ENCODE results near the gene DNAH2.

The DNAH2 gene

DNA sequence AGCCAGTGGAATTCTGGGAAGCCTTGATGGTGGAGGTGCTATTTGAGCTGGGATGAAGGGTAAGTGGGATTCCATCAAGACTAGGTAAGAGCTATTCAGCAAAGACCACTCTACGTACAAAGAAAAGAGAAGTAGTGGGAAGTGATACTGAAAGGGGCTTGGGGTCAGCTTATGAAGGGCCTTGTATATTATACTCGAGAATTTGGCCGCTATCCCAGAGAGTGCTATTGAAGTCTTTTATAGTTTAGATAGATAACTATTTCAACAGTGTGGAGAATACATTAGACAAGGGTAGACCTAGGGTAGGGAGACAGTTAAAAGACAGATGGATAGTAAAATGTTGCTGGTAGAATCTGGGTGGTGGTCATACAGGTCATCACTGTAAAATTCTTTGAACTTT is 10.3 kb downstream of the DNAH2 start:
- Histone ChIP-seq H3K27me3 (peaks cover 12% of the 10 kb centered on the region), H3K9me3 (no peaks in the 10 kb centered on the region), H3K4me1 (ENCODE audit: control insufficient read depth in 1 of 2, insufficient read depth in 1 of 2, low read depth in 1 of 2, low read length in 1 of 2) (no peaks in the 10 kb centered on the region), H3K36me3 (no peaks in the 10 kb centered on the region), H3K4me3 (ENCODE audit: low read depth in 1 of 2, low read length in 1 of 2) (no peak overlapping the region), H3K27ac (no peak overlapping the region)
- TF ChIP-seq, protein P1, sequence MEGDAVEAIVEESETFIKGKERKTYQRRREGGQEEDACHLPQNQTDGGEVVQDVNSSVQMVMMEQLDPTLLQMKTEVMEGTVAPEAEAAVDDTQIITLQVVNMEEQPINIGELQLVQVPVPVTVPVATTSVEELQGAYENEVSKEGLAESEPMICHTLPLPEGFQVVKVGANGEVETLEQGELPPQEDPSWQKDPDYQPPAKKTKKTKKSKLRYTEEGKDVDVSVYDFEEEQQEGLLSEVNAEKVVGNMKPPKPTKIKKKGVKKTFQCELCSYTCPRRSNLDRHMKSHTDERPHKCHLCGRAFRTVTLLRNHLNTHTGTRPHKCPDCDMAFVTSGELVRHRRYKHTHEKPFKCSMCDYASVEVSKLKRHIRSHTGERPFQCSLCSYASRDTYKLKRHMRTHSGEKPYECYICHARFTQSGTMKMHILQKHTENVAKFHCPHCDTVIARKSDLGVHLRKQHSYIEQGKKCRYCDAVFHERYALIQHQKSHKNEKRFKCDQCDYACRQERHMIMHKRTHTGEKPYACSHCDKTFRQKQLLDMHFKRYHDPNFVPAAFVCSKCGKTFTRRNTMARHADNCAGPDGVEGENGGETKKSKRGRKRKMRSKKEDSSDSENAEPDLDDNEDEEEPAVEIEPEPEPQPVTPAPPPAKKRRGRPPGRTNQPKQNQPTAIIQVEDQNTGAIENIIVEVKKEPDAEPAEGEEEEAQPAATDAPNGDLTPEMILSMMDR (IDR thresholded peaks at IDR 0.05): no peak

DNA sequence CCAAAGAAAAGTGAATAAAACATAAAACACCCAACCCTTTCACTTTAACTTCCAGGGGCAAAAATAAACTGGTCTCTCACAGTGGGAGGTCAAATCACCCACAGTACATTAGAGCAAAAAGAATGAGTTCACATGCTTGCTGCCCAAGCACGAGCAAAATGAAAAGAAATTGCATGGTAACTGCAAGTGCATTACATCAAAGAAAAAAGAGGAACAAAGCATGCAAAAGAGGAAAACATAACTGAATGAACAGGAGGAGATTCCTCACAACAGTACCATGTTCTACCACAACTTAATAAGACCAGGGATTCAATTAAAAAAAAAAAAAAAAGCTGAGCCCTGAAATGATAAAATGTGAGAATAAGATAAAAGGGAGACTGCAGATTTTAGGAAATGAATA is 12.3 kb downstream of the DNAH2 start:
- Histone ChIP-seq H3K27me3 (no peaks in the 10 kb centered on the region), H3K4me1 (ENCODE audit: control insufficient read depth in 1 of 2, insufficient read depth in 1 of 2, low read depth in 1 of 2, low read length in 1 of 2) (no peaks in the 10 kb centered on the region), H3K36me3 (no peaks in the 10 kb centered on the region), H3K9me3 (no peaks in the 10 kb centered on the region), H3K4me3 (ENCODE audit: low read depth in 1 of 2, low read length in 1 of 2) (no peak overlapping the region), H3K27ac (no peak overlapping the region)
- TF ChIP-seq, protein P1 (IDR thresholded peaks at IDR 0.05): no peak

DNA sequence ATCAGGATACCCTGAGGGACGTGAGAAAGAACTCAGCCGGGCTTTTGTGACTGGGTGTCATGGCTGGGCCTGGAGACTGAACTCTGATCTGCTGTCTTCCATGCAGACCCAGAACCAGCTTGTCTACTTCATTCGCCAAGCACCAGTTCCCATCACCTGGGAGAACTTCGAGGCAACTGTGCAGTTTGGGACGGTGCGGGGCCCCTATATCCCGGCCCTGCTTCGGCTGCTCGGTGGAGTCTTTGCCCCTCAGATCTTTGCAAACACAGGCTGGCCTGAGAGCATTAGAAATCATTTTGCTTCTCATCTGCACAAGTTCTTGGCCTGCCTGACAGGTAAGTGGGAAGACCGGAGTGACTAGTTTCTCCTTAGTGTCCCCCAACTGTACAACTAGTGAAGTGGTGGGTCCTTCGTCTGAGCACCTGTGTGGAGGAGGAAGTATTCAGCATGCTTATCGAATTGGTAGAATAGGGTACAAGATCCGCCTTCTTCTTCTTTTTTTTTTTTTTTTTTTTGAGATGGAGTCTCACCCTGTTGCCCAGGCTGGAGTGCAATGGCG is 15.5 kb downstream of the DNAH2 start:
- H3K4me1 ChIP-seq (ENCODE audit: control insufficient read depth in 1 of 2, insufficient read depth in 1 of 2, low read depth in 1 of 2, low read length in 1 of 2): no peaks in the 10 kb centered on the region
- H3K27me3 ChIP-seq: peaks cover 17% of the 10 kb centered on the region
- no peak overlapping the region for H3K4me3 ChIP-seq (ENCODE audit: low read depth in 1 of 2, low read length in 1 of 2)
- no peak overlapping the region for H3K27ac ChIP-seq
- no peaks in the 10 kb centered on the region for H3K36me3 ChIP-seq
- TF ChIP-seq, protein P1 (IDR thresholded peaks at IDR 0.05): no peak
- no peaks in the 10 kb centered on the region for H3K9me3 ChIP-seq

DNA sequence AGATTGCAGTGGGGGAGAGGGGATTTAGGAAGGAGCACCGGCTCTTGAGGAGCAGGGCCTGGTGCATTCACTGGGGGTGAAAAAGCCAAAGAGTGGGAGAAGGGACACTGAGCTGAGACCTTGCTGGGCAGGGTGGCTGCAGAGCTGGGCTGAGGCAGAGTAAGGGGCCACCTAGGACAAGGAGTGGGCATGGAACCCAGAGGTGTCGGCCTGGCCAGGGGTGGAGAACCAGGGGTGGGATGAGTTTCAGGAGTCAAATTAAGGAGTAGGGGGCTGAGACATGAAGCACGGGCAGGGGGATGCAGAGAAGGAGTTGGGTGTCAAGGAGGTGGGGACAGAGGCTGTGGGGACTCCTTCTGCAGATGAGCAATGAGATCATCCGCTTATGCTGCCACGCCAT is 20.1 kb downstream of the DNAH2 start:
- TF ChIP-seq, protein P1 (IDR thresholded peaks at IDR 0.05): no peak
- Histone ChIP-seq H3K27ac (no peak overlapping the region), H3K9me3 (no peaks in the 10 kb centered on the region), H3K4me3 (ENCODE audit: low read depth in 1 of 2, low read length in 1 of 2) (no peak overlapping the region), H3K36me3 (no peaks in the 10 kb centered on the region), H3K4me1 (ENCODE audit: control insufficient read depth in 1 of 2, insufficient read depth in 1 of 2, low read depth in 1 of 2, low read length in 1 of 2) (no peaks in the 10 kb centered on the region), H3K27me3 (peaks cover 41% of the 10 kb centered on the region)

DNA sequence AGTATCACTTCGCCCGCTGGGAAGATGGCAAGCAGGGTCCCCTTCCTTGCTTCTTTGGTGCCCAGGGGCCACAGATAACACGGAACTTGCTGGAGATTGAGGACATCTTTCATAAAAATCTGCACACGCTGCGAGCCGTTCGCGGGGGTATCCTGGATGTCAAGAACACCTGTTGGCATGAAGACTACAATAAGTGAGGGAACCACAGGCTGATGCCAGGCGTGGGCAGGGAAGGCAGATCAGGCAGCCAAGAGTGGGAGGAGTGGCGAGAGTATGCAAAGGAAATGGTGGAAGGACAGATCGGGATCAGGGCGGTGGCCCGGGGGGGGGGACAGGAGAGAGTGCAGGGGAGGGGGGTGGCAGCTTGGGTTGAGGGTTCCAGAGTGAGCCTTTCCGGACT is 22.2 kb downstream of the DNAH2 start:
- H3K36me3 ChIP-seq: no peaks in the 10 kb centered on the region
- TF ChIP-seq, protein P1 (IDR thresholded peaks at IDR 0.05): no peak
- no peaks in the 10 kb centered on the region for H3K9me3 ChIP-seq
- H3K27me3 ChIP-seq: peaks cover 41% of the 10 kb centered on the region
- no peak overlapping the region for H3K4me3 ChIP-seq (ENCODE audit: low read depth in 1 of 2, low read length in 1 of 2)
- no peaks in the 10 kb centered on the region for H3K4me1 ChIP-seq (ENCODE audit: control insufficient read depth in 1 of 2, insufficient read depth in 1 of 2, low read depth in 1 of 2, low read length in 1 of 2)
- no peak overlapping the region for H3K27ac ChIP-seq

Measured in neutrophil (primary cell).